RPMI7951 (cell line): ENCODE measurements around the gene ARHGEF26. TPM values are rescaled to one million over a fixed set of nuclear protein-coding genes. Genes with fewer than 3 reads are reported as not detected.

ENCODE experiments used
- DNase-seq: peaks from one replicate; pipeline ENCODE4 v3.0.0-alpha.2; 2012; ENCODE audit warnings: low read depth
- total RNA-seq: library from RNA; depleted of rRNA; stranded (reverse); fragments of >200 nt; shearing (Covaris generic); gene quantifications from 2 replicates; pipeline ENCODE4 v1.2.3, GENCODE V29; 2014

Gene ARHGEF26
- total RNA-seq, 1 experiment from 2014 or later = 2.2 TPM

GRCh38 chr3:154197751-154198150, 76.6 kb downstream of the ARHGEF26 start:
- DNase-seq = no peak

GRCh38 chr3:154209499-154209898, 88.3 kb downstream of the ARHGEF26 start:
- DNase-seq = no peak

DNA sequence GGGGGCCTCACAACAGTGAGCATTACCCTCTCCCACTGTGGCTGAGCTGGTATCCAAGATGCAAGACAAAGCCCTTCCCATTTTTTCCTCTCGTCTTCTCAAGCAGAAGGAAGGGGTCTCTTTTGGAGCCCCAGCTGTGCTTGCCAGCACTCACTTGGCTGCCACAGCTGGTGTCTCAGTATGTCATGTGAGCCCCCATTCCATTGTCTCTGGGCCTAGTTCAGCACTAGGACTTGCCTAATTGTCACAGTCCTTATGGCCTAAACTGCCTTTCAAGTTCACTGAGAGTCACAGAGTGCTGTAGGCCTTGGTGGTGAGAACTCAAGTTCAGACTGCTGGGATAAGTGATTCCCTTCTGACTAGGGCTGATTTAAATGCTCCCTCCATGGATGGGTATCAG, 89.8 kb downstream of the ARHGEF26 start:
- no peak for DNase-seq

DNA sequence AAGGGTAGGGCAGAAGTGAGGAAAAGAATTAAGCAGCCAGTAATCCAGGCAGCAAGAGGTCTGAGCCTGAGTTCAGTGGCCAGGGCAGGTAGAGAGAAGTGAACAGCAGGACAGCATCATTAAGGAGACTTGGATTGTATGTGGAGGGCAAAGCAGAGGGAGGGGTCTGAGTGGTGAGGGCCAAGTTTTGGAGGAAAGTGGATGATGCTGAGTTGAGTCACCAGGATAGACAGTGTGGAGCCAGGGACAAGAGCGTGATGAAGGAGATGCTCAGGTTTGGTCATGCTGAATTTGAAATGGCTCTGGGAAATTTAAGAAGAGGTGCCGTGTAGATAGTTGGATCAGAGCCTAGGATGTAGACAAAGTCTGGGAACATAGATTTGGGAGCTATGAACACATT, 93.1 kb downstream of the ARHGEF26 start:
- peak; percentile 2 for DNase-seq

- DNase-seq = no peak
These were observed 96.5 kb downstream of the ARHGEF26 start for GRCh38 chr3:154217671-154218070.

DNA sequence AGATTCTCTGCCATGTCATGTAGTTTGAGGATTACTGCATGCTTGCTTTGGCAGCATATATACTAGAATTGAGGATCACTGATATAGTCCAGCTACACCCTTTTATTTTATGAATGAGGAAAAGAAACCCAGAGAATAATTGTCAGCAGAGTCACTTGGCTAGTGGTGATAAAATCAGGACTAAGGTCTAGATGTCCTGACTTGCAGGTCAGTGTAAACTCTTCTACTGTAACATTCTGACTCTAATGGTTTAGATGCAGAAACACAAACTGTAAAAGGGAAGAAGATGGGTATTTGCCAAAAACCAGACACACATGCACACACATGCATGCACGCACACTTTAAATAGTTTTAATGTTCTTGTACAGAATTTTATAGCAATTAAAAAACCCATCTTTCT, 97.5 kb downstream of the ARHGEF26 start:
- no peak for DNase-seq

DNA sequence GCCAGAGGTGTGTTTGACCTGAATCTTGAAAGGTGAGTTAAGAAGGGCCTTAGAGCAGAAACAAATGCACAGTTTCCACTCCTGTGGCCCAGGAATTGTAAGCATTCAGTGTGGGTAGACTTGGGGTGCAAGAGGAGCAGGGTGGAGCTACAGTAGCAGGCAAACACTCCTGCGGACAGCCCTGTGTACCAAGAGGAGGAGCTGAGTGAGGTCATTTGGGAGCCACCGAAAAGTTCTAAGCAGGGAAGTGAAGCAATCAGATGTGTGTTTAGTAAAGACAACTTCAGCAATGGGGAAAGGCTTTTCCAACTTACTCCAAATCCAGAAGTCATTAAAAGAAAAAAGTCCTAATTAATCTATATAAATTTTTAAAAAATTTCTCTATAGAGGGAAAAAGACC, 99.3 kb downstream of the ARHGEF26 start:
- no peak for DNase-seq

DNA sequence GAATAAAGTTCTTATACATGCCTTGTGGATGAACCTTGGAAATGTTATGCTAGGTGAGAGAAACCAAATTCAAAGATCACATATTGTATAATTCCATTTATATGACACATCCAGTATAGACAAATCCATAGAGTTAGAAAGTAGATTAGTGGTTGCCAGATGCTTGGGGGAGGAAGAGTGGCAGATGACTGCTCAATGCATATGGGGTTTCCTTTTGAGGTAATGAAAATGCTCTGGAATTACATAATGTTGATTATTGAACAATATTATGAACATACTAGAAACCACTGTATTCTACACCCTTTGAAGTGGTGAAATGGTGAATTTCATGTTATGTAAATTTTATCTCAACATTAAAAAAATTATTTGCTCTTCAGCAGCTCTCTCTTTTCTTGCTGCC, 102.3 kb downstream of the ARHGEF26 start:
- no peak for DNase-seq

DNA sequence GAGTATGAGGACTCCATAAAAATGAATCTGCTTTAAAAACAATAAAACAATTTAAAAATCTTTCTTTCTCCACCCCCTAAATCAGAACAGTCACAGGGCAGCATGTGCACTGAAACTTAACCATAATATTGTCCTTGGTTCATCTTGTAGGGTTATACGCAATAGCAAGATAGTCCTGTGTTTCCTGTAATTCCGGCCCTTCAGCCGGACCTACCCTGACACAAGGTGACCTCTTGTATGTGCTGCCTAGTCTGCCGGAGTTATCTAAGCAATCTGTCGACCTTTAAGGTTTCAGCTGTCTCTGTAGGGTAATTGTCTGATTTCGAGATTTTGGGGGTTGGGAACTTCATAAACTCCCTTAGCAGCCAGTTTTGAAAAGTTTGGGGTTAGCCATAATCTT, 103.2 kb downstream of the ARHGEF26 start:
- DNase-seq = no peak

DNA sequence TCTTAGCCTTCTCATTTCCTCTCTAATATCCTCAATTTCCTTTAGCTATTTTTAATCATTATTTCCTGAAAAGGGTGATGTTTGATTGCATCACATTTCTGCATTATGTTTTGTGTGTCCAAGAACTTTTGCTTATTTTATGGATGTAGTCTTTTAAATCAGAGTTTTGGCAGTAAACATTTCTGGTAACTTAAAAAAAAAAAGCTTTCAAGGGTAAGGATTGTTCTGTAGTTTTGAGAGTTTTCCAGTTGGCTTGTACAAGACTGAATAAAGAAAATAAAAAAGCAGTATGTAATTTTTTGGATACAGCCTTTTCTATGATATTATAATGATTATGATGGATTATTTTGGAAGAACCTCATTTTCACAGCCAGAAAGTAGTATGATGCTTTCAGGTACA, 103.7 kb downstream of the ARHGEF26 start:
- no peak for DNase-seq

DNA sequence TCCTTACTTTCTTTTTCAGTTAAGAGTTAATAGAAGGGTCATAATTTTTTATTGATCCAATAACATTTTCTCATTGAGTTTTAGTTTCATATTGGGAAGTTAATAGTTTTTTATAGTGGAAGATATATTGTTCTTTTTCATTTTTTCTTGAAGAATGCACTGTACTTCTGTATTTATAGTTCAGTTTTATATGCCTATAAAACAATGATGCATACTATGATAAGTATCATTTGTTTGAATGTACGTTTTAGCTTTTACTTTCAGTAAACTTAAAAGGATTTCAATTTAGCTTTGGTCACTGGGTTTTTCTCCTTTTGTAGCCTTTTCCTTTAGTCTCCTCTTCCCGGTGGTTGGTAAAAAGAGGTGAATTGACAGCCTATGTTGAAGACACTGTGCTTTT, 104.3 kb downstream of the ARHGEF26 start:
- DNase-seq = no peak

DNA sequence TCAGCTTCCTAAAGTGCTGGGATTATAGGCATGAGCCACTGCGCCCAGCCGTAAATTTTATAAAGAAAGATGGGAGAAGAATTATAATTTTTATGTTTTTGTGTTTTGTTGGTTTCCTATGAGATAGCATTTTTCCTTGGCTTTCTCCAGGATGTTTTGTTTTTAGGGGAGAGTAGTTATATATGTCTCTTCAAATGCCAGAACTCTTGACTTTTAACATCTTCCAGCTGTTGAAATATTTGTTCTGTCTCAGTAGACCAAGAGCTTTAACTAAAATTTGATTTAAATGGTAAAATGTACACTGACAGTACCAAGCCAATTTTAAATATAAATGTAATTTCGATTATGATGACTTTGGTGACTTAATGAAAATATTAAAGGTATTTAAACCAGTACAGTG, 106.3 kb downstream of the ARHGEF26 start:
- no peak for DNase-seq

DNA sequence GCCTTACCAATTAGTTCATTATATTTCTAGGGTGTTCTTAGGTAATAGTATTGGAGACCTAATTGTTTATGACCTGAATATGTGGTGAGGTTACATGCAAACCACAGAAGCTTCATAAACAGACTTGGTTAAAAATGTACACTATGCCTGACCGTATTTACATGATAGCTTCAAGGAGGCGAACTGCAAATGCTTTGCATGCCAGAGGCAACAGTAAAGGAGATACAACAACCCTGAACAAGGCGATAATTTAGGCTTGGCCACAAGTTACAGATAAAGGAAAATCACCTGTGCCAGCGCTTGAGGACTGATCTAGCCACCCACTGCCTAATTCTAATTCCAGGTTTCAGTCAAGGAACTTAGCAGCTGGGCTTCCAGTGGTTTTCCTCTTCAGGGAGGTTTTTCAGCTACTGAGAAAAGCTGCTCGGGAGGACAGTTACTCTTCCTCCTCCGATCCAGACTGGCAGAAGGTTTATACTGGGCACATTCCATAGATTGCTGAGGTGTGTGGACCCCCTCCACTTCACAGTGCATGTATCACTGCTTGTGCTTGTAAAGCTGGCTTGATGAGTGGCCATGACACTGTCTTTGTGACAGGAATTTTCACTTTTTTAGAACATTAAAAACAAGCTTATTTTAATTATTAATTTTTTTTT, 107.5 kb downstream of the ARHGEF26 start:
- DNase-seq = no peak

DNA sequence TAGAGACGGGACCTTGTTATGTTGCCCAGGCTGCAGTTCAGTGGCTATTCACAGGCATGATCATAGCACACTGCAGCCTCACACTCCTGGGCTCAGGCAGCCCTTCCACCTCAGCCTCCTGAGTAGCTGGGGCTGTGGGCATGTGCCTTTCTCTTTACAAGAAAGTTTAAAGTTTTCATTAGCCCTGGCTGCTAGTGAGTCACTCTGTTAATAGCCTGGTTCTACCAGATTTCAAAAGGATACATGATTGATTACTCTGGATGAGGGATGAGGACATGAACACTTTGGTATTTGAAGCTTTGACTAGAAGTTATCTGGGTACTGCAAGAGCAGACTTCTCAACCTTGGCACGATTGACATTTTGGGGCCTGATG, 108.0 kb downstream of the ARHGEF26 start:
- no peak for DNase-seq

GRCh38 chr3:154235330-154235729, 114.1 kb downstream of the ARHGEF26 start:
- no peak for DNase-seq

GRCh38 chr3:154236331-154236730, 115.1 kb downstream of the ARHGEF26 start:
- DNase-seq = no peak

DNA sequence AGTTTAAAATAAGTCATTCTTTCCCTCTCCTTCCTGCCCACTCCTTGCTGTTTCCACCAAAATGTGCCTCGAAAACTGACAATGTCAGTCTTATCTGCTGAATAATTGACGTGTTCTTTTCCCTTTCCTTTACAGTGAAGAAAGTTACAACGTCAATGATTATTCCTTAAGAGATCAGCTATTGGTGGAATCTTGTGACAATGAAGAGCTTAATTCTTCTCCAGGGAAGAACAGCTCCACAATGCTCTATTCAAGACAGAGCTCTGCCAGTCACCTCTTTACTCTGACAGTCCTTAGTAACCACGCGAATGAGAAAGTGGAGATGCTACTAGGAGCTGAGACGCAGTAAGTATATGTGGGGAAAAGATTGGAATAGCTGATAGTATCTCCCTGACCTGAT, 119.0 kb downstream of the ARHGEF26 start:
- DNase-seq = no peak

- DNase-seq = no peak
These were observed 120.3 kb downstream of the ARHGEF26 start for GRCh38 chr3:154241496-154241895.

GRCh38 chr3:154242766-154243165, 121.6 kb downstream of the ARHGEF26 start:
- no peak for DNase-seq

- DNase-seq = peak; percentile 20
These were observed 122.2 kb downstream of the ARHGEF26 start for GRCh38 chr3:154243353-154243752.

DNA sequence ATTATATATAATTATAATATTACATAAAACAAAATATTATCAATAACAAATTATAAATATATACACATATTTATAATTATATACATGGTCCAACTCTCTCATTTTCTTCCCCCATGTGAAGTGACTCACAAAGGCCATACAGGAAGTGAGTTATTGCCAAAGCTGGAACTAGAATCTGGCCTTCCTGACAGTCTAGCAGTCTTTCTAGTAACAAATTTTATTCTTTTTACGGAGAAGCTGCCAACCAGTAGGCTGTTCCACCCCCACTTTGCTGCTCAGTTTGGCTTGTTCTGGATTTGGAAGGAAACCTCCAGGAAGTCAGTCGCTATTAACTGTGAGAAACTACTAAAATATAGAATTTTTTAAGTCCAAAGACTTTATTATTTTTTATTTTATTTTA, 123.5 kb downstream of the ARHGEF26 start:
- DNase-seq = peak; percentile 21

GRCh38 chr3:154247806-154248415, 126.7 kb downstream of the ARHGEF26 start:
- peak; percentile 21 for DNase-seq

DNA sequence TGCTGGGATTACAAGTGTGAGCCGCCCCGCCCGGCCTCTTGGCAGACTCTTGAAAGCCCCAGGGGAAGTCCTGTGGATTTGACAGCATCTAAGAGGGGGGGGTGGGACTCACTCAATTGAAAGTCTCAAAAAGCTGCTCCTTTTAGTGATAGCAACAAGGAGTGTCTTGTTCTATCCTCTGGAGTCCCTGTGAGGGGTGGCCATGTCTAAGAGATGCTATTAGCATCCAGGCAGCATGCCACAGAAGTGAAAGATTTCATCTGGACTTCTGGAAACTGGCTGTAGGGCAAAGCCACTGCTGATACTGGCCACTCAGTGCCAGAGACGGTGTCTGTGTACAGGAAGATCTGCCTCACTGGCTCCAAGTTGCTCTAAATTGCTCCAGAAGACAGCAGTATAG, 129.1 kb downstream of the ARHGEF26 start:
- DNase-seq = peak; percentile 31

DNA sequence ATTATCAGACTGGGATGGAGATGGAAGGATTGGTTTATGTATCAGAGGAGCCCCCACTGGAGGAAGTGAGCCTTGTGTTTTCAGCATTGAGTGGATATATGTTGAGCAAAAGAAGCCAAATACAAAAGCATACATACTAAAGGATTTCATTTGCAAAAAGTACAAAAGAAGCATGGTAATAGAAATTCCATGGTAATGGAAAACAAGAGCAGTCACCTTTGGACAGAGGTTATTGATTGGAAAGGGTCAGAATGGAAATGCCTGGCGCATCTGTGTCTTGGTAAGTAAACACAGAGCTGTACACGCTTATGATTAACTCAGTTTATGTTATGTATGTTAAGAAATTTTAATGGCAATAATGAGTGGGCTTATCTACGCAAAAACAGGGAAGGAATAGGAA, 130.4 kb downstream of the ARHGEF26 start:
- DNase-seq = no peak
